Hippocampal formation (tissue), 2 donors: ENCODE measurements around the gene PLEKHM3.

ENCODE experiments used
- DNase-seq, 2 donors: peaks; one replicate each; lab custom pipeline; 2025; lab: John Stamatoyannopoulos, UW

PLEKHM3 gene

DNA sequence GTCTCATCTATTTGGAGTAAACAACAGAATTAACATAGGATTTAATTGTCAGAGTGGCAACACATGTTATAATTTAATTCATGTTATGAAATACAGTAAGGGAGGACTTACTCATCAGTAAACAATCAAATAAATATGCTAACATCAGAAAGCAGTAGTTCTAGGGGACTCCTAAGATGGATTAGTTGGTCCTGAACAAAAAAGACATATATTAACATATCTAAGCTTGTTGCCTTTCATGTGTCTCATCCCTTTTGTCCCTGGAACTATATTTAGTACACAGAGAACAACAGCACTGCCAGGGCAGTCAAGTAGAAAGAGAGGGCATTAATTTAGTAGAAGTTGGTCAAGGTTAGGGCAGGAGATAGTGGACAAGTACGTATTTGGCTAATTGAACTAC is 137.8 kb downstream of the PLEKHM3 start:
- DNase-seq, result no peak

- no peak for DNase-seq
Measured at GRCh38 chr2:207885010-207885409, 140.3 kb downstream of the PLEKHM3 start.

DNA sequence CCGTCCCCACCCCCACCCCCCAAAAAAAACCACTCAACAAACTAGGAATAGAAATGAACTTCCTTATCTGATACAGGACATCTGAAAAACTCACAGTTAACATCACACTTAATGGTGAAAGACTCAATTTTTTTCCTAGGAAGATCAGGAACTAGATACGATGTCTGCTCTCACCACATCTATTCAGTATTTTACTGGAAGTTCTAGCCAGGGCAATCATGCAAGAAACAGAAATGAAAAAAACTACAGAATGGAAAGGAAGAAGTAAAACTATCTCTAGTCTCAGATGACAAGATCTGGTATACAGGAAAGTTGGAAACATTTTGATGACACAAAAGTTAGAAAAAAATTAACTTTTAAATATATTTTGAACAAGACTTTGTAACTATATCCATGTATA is 141.2 kb downstream of the PLEKHM3 start:
- no peak for DNase-seq

- no peak for DNase-seq
Measured at GRCh38 chr2:207883002-207883780, 142.1 kb downstream of the PLEKHM3 start.

- no peak for DNase-seq
Measured at GRCh38 chr2:207881902-207882301, 143.4 kb downstream of the PLEKHM3 start.

DNA sequence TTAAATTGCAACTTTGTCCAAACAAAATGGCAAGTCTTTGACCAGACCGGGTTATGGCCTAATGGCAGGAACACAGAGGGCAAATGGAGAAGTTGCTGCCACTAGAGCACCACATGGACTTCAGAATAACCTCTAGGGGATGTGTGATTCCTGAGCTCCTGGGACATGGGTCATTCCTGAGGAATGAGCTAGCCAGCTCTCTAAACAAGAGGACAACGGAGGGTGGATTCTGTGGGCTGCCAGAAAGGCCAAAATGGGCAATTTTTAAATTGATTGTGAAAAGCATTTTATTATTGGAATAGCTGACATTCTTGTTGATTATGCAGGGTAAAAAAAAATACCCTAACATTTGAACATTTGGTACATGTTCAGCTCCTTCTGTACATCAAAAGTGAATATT is 145.8 kb downstream of the PLEKHM3 start:
- DNase-seq, result no peak

- DNase-seq, result no peak
Measured at GRCh38 chr2:207876842-207877535, 148.3 kb downstream of the PLEKHM3 start.

DNA sequence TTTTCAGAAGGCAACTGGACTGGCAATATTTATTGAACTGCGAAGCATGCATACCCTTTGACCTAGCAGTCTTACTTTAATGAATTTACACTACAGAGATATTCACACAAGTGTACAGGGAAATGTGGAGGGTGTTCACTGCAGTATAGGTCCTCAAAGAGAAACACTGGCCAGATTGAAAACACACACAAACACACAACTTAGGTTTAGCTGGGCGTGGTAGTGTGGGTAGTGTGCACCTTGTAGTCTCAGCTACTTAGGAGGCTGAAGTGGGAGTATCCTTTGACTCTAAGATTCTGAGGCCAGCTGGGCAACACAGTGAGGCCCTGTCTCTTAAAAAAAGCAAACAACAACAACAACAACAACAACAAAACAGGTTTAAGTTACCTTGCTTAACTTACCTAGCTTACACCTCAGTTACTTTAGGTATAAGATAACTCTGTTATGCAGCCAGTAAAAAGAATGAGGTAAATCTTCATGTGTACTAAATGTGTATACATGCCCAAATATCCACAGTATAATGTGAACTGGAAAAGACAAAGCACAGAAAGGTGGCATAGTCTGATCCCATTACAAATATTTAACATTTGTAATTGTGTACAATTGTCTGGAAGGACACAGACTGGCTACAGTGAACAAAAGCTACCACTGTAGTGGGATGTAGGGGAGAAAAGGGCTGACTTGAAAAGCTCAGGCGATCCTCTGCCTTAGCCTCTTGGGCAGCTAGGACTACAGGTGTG is 149.7 kb downstream of the PLEKHM3 start:
- no peak for DNase-seq

GRCh38 chr2:207873794-207874193 is 151.5 kb downstream of the PLEKHM3 start:
- DNase-seq, result no peak

- DNase-seq, result no peak
Measured at GRCh38 chr2:207871911-207872310, 153.4 kb downstream of the PLEKHM3 start.

DNA sequence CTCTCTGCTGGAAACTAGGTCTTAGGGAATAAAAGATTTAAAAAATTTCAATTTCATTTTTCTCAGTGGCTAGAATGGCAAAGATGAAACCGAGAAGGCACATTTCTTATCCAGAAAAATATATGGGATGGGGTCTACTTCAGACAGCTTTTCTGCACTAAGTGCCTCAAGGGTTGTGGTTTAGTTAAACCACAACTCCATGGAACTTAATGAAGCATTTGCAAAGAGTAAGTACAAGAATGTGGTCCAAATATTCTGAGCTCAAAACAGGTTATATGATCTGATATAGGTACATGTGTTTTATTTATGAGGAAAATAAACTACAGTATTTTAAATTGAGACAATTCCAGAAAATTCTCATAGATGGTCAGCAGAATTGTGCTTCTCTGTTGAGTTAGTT is 153.8 kb downstream of the PLEKHM3 start:
- no peak for DNase-seq

- no peak for DNase-seq
Measured at GRCh38 chr2:207870814-207871213, 154.5 kb downstream of the PLEKHM3 start.

- no peak for DNase-seq
Measured at GRCh38 chr2:207869784-207870778, 155.2 kb downstream of the PLEKHM3 start.

- DNase-seq, result no peak
Measured at GRCh38 chr2:207868855-207869596, 156.3 kb downstream of the PLEKHM3 start.

DNA sequence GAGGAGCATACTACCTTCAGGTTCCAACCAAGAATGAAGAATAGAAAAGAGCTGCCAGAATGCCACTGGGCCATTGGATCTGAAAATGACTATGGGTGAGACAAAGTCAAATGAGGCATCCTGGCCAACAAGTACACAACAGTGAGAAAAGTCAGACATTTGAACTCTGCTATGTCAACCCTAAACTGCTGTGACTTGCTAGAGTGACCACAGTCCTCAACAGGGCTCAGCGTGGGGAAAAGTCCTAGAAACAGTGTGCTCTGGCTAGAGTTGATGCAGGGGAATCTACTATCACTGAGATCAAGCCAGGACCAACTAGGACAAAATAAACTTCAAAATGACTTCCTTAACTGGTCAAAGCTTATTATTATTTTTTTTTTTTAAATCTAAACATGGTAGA is 157.4 kb downstream of the PLEKHM3 start:
- DNase-seq, result no peak

DNA sequence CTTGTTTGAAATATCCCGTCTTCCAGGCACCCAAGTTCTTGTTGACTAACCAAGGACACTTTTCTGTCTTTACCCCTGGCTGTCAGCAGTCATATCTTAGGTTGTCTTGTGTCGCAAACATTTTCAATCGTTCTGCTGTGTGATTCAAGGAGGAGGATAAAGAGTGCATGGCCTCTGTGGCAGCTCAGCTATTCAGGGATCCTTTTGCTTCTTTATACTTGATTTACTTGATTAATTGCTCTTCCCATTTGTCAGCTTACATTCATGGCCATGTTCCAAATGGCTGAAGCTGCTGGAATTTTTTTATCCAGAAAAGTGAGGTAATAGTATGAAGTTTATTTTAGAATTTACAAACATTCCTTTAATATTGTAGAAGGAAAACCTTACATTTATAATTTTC is 158.3 kb downstream of the PLEKHM3 start:
- DNase-seq, result no peak

- no peak for DNase-seq
Measured at GRCh38 chr2:207865210-207865609, 160.1 kb downstream of the PLEKHM3 start.

- DNase-seq, result no peak
Measured at GRCh38 chr2:207863345-207863744, 162.0 kb downstream of the PLEKHM3 start.

- no peak for DNase-seq
Measured at GRCh38 chr2:207861789-207862188, 163.5 kb downstream of the PLEKHM3 start.

DNA sequence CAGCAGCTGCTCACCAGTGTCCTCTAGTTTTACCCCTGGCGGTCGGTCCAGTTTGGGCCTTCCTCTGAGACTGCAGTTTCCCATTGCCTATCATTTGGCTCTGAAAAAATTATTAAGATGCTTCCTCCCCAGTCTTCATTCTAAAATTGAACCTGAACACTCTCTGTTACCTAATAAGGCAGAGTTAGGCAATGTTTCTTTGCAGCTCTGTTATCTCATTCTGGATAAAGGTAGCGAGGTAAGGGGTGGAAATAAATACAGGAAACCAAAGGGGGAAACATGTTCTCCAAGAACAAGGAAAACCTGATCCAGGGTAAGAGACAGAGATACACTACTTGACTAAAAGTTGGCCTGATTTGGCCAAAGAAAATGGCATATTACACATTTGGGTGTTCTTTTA is 164.6 kb downstream of the PLEKHM3 start:
- no peak for DNase-seq

- DNase-seq, result no peak
Measured at GRCh38 chr2:207855591-207855990, 169.7 kb downstream of the PLEKHM3 start.
